Right atrium auricular region (tissue), 2 donors: ENCODE data around the gene SLC6A17. TPM values are rescaled to one million over a fixed set of nuclear protein-coding genes. Genes with fewer than 3 reads are reported as not detected.

Experiments
- DNase-seq: peaks from one replicate; pipeline ENCODE4 v3.0.0-alpha.2; 2019; ENCODE audit warnings: low spot score
- H3K27ac ChIP-seq, 2 donors: fragments of 200-600 bp; sonication (generic); 1 replicate in 1 of 2; 2 replicates in 1 of 2; pipeline ENCODE4 v1.5.1; 2016 to 2019
- H3K27me3 ChIP-seq, 2 donors: fragments of 200-600 bp; sonication (generic); one replicate each; pipeline versions ENCODE4 v1.5.1 to v1.6.0; 2017 to 2019
- H3K36me3 ChIP-seq: fragments of 200-600 bp; sonication (generic); one replicate; pipeline ENCODE4 v1.5.1; 2016
- H3K4me1 ChIP-seq, 2 donors: fragments of 200-600 bp; sonication (generic); one replicate each; pipeline versions ENCODE4 v1.5.1 to v1.6.0; 2017 to 2019
- H3K4me3 ChIP-seq, 2 donors: fragments of 200-600 bp; sonication (generic); 1 replicate in 1 of 2; 2 replicates in 1 of 2; pipeline ENCODE4 v1.5.1; 2017 to 2019; ENCODE audit warnings: mild to moderate bottlenecking in 1 of 2, moderate library complexity in 1 of 2
- H3K9me3 ChIP-seq, 2 donors: fragments of 200-600 bp; sonication (generic); one replicate each; pipeline ENCODE4 v1.5.1; 2019
- total RNA-seq, 2 donors: library from RNA; depleted of rRNA; stranded (reverse); fragments of >200 nt; gene quantifications; one replicate each; pipeline ENCODE4 v1.1.0, GENCODE V29; 2016
- TF ChIP-seq, protein P1 (sequence below), 2 donors: fragments of 200-600 bp; sonication (generic); IDR thresholded peaks; one replicate each; pipeline ENCODE4 v1.5.1; 2019; ENCODE audit warnings: antibody characterized with exemption in 2 of 2

The SLC6A17 gene
- total RNA-seq, 2 donors from 2014 or later, result not detected

- Histone ChIP-seq H3K4me1 (peaks cover 0 to under 1% of the 10 kb centered on the region in 2 donors), H3K27me3 (no peaks in the 10 kb centered on the region), H3K9me3 (no peaks in the 10 kb centered on the region), H3K36me3 (no peaks in the 10 kb centered on the region), H3K4me3 (no peak overlapping the region), H3K27ac (no peak overlapping the region)
- TF ChIP-seq, protein P1, sequence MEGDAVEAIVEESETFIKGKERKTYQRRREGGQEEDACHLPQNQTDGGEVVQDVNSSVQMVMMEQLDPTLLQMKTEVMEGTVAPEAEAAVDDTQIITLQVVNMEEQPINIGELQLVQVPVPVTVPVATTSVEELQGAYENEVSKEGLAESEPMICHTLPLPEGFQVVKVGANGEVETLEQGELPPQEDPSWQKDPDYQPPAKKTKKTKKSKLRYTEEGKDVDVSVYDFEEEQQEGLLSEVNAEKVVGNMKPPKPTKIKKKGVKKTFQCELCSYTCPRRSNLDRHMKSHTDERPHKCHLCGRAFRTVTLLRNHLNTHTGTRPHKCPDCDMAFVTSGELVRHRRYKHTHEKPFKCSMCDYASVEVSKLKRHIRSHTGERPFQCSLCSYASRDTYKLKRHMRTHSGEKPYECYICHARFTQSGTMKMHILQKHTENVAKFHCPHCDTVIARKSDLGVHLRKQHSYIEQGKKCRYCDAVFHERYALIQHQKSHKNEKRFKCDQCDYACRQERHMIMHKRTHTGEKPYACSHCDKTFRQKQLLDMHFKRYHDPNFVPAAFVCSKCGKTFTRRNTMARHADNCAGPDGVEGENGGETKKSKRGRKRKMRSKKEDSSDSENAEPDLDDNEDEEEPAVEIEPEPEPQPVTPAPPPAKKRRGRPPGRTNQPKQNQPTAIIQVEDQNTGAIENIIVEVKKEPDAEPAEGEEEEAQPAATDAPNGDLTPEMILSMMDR (IDR thresholded peaks at IDR 0.05), result no peak
- no peak for DNase-seq
Measured at GRCh38 chr1:110250008-110250407, 99.7 kb downstream of the SLC6A17 start.

GRCh38 chr1:110250749-110251148 is 100.5 kb downstream of the SLC6A17 start:
- no peak overlapping the region for H3K27ac ChIP-seq
- no peaks in the 10 kb centered on the region for H3K36me3 ChIP-seq
- TF ChIP-seq, protein P1 (IDR thresholded peaks at IDR 0.05), result no peak
- H3K4me1 ChIP-seq, result peaks cover 0 to 8% of the 10 kb centered on the region in 2 donors
- no peaks in the 10 kb centered on the region for H3K27me3 ChIP-seq
- DNase-seq, result no peak
- H3K4me3 ChIP-seq, result no peak overlapping the region
- no peaks in the 10 kb centered on the region for H3K9me3 ChIP-seq

Other genes with a start within 250 kb of the SLC6A17 start
- 10 to 100 TPM; 31.4 to 48.4 TPM for gene CSF1, start 239.6 kb upstream of the SLC6A17 start, total RNA-seq
- gene AHCYL1, start 165.7 kb upstream of the SLC6A17 start, total RNA-seq, result 10 to 100 TPM; 28.7 to 36.9 TPM
- 10 to 100 TPM; 14.6 to 19.1 TPM for gene STRIP1, start 115.9 kb upstream of the SLC6A17 start, total RNA-seq
- gene ALX3, start 79.8 kb upstream of the SLC6A17 start, total RNA-seq, result not detected
- not detected for gene UBL4B, start 38.1 kb upstream of the SLC6A17 start, total RNA-seq
- gene KCNC4, start 59.8 kb downstream of the SLC6A17 start, total RNA-seq, result 1 to 10 TPM; 4.2 to 9.1 TPM
- 10 to 100 TPM; 16.5 to 17.0 TPM for gene RBM15, start 188.9 kb downstream of the SLC6A17 start, total RNA-seq
- 1 to 10 TPM; 4.7 to 8.9 TPM for gene SLC16A4, start 240.5 kb downstream of the SLC6A17 start, total RNA-seq